Esophagus muscularis mucosa (tissue), 4 donors: ENCODE data around the gene COL6A3.

Source experiments
- EP300 ChIP-seq: sonication (generic); formaldehyde crosslinking; IDR thresholded peaks from one replicate; pipeline ENCODE4 v1.6.1; 2017; ENCODE audit warnings: antibody characterized with exemption
- POLR2A ChIP-seq: fragments of 450-650 bp; IDR thresholded peaks from one replicate; pipeline ENCODE4 v1.6.1; 2017; ENCODE audit warnings: antibody characterized with exemption, moderate library complexity, mild to moderate bottlenecking, low read depth
- POLR2AphosphoS5 ChIP-seq, 2 donors: sonication (generic); formaldehyde crosslinking; IDR thresholded peaks; one replicate each; pipeline ENCODE4 v1.6.1; 2017; ENCODE audit warnings: antibody characterized with exemption in 2 of 2
- TF ChIP-seq, protein P1 (sequence below), 3 experiments: fragments of 200-600 bp in 2 of 3; fragments of 450-650 bp in 1 of 3; sonication (generic) in 2 of 3; IDR thresholded peaks; one replicate each; pipeline ENCODE4 v1.5.1; 2017 to 2019; ENCODE audit warnings: antibody characterized with exemption in 3 of 3, mild to moderate bottlenecking in 2 of 3, moderate library complexity in 1 of 3

DNA sequence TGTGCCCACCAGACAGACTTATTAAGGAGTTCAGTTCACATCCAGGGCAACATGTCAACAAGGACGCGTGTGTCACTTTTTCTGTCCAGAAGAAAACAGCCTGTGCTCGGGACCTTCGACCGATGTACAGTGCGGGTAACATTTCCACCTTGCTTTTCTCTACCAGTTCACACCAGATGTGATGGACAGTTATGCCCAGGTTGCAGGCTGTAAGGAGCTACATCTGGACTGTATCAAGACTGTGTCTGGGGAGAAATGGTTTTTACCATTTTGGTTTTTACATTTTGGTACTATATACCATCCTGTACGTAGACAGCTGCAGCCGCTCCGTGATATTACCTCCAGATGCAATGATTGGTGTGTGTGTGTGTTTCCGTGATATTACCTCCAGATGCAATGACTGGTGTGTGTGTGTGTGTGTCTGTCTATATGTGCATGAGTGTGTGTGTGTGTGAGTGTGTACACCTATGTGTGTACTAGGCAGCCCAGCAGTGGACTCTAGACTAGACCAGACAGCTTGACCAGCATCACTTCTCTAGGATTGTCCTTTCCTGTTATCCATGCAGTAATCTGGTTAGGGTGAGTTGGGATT, 118.0 kb downstream of the COL6A3 start:
- TF ChIP-seq, protein P1, sequence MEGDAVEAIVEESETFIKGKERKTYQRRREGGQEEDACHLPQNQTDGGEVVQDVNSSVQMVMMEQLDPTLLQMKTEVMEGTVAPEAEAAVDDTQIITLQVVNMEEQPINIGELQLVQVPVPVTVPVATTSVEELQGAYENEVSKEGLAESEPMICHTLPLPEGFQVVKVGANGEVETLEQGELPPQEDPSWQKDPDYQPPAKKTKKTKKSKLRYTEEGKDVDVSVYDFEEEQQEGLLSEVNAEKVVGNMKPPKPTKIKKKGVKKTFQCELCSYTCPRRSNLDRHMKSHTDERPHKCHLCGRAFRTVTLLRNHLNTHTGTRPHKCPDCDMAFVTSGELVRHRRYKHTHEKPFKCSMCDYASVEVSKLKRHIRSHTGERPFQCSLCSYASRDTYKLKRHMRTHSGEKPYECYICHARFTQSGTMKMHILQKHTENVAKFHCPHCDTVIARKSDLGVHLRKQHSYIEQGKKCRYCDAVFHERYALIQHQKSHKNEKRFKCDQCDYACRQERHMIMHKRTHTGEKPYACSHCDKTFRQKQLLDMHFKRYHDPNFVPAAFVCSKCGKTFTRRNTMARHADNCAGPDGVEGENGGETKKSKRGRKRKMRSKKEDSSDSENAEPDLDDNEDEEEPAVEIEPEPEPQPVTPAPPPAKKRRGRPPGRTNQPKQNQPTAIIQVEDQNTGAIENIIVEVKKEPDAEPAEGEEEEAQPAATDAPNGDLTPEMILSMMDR (IDR thresholded peaks at IDR 0.05): no peak
- TF ChIP-seq POLR2A: no peak
- TF ChIP-seq POLR2AphosphoS5 (IDR thresholded peaks at IDR 0.05): peak in 1 of 2 donors; percentile 23
- TF ChIP-seq EP300: no peak
